Head of caudate nucleus (tissue), 42 donors: ENCODE results near the gene SORCS1.

Experiments
- DNase-seq, 42 donors: peaks; one replicate each; pipeline versions ENCODE4 v3.0.0 to v3.0.0-alpha.2; 2020 to 2021; ENCODE audit warnings: mixed read lengths in 7 of 42
- intact Hi-C: fragments of 100-400 bp; cut with DNase I; formaldehyde crosslinking; loops from one replicate; pipeline ENCODE4 v1.15.0; 2022

SORCS1 gene

DNA sequence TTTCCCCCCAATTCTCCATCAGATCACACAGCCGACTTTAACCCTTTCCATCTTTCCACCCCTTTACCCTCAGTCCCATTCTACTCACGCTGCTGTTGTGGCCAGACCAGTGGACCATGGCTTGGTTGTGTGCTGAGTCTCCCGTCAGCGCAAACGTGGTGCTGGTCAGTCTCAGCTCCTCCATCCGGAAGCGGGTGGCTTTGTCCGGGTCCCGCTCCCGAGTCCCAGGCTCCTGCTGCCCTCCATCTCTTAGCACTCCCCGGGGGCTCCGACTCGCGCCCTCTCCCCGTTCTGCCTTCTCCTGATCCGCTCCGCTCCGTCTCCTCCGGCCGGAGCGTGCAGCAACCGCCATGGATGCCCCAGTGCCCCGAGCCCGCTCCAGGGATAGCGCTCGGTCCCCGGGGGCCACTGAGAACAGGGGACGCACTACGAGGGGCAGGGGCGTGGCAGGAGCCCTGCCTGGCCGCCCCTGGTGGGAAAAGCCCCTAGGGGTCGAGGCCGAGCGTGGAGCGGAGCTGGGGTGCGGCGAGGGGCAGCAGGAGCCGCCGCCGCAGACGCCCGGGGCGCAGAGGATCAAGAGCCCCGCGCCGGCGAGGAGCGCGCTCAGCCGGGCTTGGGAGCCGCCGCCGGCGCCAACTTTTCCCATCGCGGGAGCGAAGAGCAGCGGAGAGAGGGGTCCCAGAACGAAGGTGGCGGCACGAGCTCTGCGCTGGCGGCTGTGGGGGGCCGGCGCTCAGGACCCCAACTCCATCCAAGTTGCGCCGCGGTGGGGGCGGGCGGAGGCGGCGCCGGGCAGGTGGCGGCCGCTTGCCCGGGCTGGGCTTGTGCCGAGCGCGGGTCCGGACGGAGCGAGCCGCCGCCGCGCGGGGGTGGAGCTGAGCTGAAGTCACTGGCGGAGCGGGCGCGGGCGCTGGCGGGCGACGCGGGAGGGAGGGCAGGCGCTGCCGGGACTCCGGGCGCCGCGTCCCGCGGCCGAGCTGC, at the start of gene SORCS1:
TSS of gene SORCS1 (minus strand) at position 826 of the 981 bp plus-strand sequence.
- intact Hi-C loops, result no loop called here
- DNase-seq, result peak in 35 of 42 donors; percentile 14 to 78 (median 54)

DNA sequence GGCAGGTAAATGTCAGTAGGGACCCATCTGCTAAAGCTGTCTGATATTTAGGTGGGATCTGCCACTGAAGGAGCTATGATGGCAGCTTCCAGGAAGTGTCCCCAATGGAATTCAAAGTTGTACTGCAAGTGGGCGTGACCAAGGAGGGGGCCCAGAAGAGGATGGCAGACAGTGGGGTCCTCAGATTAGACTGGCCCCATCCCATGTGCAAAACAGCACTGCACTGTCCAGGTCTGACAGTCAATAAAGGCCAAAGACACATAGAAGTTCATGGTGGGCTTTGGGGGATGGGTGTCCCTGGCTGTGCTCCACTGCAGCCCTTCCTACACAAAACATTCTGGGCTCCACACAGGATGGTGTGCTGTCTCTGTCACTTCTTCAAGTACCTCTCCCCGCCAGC, 49.8 kb upstream of the SORCS1 start:
- no peak for DNase-seq
- intact Hi-C loops, result no loop called here

DNA sequence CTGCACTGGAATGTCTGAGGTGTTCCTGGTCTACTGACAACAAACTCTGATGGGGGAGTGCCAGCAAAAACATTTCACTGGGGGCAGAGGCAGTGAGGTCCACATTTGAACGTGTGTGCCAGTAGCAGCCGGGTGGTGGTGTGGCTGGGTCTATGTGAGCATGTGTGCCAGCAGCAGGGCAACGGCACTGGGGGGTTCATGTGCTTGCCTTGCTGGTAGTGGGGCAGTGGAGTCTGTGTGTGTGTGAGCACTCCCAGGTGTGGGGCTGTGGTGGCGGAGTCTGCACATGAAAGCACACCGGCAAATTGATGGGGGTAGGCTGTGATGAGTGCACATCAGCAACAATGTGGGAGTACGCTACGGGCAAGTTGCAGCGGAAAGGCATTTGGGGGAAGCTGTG, 49.4 kb upstream of the SORCS1 start:
- no peak for DNase-seq

GRCh38 chr10:107206833-107207232, 42.3 kb upstream of the SORCS1 start:
- intact Hi-C loops, result no loop called here
- DNase-seq, result peak in 26 of 42 donors; percentile 2 to 51 (median 20)

More for the DNA sequence above, 49.4 kb upstream of the SORCS1 start:
- intact Hi-C loops, result no loop called here

DNA sequence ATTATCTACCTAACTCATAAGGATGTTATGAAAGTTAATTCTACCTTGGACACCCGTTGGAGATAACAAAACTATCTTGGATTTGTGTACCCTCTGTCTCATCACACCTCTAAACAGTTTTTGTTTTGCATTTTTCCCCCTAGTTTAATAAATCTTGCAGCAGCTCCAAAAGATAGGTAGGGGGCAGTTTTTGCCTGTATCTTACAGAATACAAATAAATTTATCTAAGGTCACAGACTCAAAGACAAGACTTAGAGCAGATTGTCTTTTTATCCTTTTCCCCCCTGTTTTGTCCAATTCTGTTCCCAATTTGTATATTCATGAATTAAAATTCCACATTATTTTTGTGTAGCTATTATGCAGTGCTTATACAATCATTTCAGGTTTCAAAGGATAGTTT, 5.0 kb upstream of the SORCS1 start:
- no peak for DNase-seq
- intact Hi-C loops, result no loop called here

DNA sequence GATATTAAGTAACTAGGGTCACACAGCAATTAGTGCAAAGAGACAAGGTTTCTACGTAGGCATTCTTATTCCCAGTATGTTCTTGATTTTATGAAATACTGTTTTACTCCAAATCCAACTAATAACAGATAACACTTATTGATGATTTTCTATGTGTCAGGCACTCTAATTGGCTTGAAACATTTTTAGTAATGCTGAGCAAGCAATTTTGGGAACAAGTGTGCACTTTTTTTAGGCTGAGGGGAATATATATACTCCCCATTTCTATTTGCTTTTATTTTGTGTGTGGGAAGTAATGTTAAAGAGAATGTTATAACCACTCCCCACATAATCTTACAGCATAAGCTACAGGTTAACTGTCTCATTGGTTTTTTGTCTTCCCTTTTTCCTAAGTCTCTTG, 4.2 kb upstream of the SORCS1 start:
- intact Hi-C loops, result no loop called here
- no peak for DNase-seq

- intact Hi-C loops, result no loop called here
- DNase-seq, result no peak
Observed at GRCh38 chr10:107166403-107166802, 1.9 kb upstream of the SORCS1 start.

GRCh38 chr10:107164992-107165391, 486 bp upstream of the SORCS1 start:
- intact Hi-C loops, result no loop called here
- peak in 12 of 42 donors; percentile 6 to 38 (median 12) for DNase-seq

DNA sequence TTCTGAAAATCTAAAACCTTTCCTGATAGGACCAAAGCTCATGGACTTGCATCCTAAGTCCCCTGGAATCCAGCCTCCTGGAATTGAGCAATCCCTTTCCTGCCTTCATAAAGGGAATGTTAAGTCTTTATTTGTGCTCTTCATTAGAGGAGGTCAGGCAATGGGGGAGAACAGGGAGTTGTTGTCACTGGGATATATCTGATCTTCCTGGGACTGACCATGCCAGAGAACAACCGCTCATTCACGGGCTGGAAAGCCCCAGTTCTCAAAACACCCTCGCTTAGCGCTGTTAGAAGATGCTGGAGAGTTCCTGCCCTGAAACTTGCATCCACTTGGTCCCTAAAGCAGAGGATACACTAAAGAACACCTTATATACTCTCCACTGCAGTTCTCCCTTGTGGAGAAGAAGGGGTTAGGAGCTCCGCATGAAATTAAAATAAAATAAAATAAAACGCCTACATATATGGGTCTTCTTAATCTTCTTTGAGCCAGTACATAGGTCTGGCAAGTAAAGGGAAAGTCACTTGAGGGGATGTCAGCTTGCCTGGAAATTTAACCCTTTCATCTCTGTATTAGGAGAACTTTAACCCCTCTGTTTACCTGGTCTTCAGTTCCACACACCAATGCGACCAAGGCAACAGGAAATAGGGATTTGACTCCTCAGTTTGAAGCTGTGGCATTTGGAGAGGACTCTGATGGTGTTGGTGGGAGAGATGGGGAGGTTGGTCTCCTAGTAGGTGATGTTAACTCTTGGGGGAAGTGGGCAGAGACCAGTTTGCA, 1.2 kb downstream of the SORCS1 start:
- intact Hi-C loops, result no loop called here
- peak in 11 of 42 donors; percentile 3 to 40 (median 19) for DNase-seq

DNA sequence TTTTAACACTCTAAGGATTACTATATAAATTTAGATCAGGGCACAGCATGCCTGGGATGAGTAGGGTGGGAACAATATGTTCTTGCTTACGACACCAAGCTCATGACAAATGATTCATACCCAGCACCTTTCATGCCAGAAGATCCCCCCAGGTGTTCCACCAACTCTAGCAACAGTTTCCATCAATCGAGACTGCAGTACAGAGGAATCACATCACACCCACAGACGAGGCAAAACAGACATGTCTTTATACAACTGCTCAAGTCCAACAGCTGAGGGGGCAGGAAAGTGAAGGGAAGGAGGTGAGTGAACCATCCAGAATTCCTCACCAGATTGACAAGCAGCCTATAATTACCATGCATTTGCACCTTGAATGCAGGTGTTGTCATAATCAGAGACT, 3.6 kb downstream of the SORCS1 start:
- intact Hi-C loops, result no loop called here
- DNase-seq, result peak in 34 of 42 donors; percentile 11 to 88 (median 60)

- DNase-seq, result peak in 27 of 42 donors; percentile 15 to 83 (median 41)
- intact Hi-C loops, result no loop called here
Observed at GRCh38 chr10:107159871-107160270, 4.6 kb downstream of the SORCS1 start.

DNA sequence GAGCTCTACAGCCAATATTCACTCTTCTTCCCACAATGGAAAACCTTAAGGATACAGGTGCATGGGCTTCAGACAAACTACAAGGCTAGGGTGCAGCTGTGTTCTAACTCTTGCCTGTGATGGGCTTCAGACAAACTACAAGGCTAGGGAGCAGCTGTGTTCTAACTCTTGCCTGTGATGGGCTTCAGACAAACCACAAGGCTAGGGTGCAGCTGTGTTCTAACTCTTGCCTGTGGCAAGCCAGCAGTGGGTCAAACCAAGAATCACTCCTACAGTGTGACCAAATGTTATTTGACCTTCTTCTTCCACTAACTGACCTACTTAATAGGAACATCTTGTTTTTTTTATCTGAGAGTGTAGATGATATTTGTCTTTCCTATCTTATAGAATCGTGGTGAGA, 7.4 kb downstream of the SORCS1 start:
- DNase-seq, result no peak
- intact Hi-C loops, result no loop called here

- DNase-seq, result no peak
- intact Hi-C loops, result no loop called here
Observed at GRCh38 chr10:107152087-107152486, 12.4 kb downstream of the SORCS1 start.

DNA sequence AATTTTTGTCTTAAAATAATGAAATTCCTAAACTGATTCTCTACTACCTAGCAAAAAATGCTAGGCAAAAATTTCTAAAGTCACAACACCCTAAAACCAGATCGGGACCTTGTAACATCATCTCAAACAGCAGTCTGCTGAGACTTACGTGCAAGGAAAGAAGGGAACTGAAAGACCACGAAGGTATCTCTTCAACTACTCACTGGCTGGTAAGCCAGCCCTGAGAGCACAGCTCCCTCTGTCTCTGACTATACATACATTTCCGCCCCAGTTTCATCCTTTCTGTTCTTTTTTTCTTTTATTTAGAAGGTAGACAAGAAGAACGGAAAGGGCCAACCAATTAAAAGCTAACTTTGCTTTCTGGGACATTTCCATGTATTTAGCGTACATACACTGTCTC, 15.6 kb downstream of the SORCS1 start:
- intact Hi-C loops, result no loop called here
- no peak for DNase-seq

GRCh38 chr10:107144490-107144889, 20.0 kb downstream of the SORCS1 start:
- intact Hi-C loops, result no loop called here
- DNase-seq, result peak in 6 of 42 donors; percentile 7 to 51 (median 25)

DNA sequence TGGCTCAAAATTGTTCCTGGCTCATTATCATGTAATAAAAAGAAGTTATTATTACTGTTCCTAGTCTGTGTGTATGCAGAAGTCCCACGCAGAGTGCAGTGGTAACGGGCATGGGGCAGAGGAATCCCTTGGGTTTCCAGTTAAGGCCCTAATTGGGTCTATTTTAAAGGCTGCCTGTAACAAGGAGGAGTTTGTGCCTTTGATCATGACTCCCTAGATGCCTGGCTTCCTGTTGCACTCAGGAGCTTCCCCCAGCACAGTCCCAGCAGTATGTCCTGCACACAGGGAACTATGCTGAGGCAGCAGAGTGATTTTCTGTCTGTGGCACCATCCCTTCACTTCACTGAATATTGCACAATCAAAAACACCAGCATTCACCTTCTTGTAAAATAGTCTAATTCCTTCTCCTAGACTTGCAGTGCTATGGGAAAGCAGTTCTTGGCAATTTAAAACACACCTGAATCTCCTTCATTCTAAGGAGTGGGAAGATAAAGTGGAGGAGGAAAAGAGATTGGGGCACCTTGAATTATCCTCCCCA, 22.9 kb downstream of the SORCS1 start:
- intact Hi-C loops, result no loop called here
- DNase-seq, result peak in 2 of 42 donors; percentile 15 to 27

GRCh38 chr10:107139237-107139636, 25.3 kb downstream of the SORCS1 start:
- DNase-seq, result no peak
- intact Hi-C loops, result no loop called here

DNA sequence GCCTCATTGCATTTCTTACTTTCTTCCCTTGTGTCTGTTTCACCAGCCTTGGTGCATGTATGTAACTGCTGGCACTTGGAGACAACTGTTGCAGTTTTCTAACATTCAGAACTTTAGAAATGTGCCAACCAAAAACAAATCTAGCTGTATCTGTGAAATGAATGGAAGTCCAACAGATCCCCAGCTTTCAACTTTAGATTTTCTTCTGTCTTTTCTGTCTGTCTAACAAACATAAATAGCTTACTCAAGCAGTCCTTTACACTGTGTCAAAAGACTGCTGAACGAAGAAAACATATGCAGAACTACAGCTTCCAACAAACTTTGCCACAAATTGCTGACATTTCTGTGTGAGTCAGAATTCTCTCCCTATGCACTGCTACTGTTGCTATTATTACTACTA, 30.9 kb downstream of the SORCS1 start:
- intact Hi-C loops, result no loop called here
- DNase-seq, result no peak

GRCh38 chr10:107129000-107129399, 35.5 kb downstream of the SORCS1 start:
- intact Hi-C loops, result no loop called here
- DNase-seq, result peak in 3 of 42 donors; percentile 4 to 22 (median 7)
